Fibroblast of pulmonary artery (primary cell): ENCODE results near the gene NPTX1.

Experiments used
- DNase-seq: peaks from one replicate; pipeline ENCODE4 v3.0.0-alpha.2; 2010; ENCODE audit warnings: low read depth
- H3K4me3 ChIP-seq: replicated peaks from 2 replicates; pipeline ENCODE4 v1.5.1; 2011; ENCODE audit warnings: low read depth, mild to moderate bottlenecking, control low read depth, low read length, moderate library complexity
- TF ChIP-seq, protein P1 (sequence below): IDR thresholded peaks from 2 replicates; pipeline ENCODE4 v1.5.1; 2011; ENCODE audit warnings: mild to moderate bottlenecking, control low read depth, low read length, inconsistent platforms; ENCODE audit errors: missing control alignments

Gene NPTX1

DNA sequence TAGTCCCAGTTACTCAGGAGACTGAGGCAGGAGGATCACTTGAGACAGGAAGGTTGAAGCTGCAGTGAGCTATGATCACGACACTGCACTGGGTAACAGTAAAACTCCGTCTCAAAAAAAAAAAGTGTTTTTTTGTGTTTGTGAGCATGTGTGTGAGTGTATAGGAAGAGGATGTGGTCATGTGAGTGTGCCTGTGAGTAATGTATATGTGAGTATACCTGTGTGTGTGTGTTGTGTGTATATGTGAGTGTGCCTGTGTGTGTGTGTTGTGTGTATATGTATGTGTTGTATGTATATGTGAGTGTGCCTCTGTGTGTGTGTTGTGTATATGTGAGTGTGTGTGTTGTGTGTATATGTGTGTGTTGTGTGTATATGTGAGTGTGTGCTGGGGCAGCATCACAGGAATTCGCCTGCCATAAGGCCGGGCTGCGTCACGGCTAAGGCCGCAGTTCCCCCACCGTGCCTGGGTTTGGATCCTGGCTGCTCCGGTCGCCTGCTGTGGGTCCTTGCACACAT lies 21.4 kb upstream of the NPTX1 start:
- no peak for DNase-seq
- H3K4me3 ChIP-seq = no peak overlapping the region

DNA sequence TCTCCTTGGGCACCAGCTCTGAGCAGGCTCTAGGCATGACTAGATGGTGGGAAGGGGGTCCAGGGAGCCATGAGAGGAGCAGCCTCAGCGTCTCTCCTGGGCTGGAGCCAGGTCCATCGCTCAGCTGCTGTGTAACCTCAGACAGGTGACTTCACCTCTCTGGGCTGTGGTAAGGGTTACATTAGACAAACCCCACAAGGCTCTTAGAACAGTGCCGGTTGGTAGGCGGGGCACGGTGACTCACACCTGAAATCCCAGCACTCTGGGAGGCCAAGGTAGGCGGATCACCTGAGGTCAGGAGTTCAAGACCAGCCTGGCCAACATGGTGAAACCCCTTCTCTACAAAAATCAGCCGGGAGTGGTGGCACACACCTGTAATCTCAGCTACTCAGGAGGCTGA lies 18.1 kb upstream of the NPTX1 start:
- TF ChIP-seq, protein P1, sequence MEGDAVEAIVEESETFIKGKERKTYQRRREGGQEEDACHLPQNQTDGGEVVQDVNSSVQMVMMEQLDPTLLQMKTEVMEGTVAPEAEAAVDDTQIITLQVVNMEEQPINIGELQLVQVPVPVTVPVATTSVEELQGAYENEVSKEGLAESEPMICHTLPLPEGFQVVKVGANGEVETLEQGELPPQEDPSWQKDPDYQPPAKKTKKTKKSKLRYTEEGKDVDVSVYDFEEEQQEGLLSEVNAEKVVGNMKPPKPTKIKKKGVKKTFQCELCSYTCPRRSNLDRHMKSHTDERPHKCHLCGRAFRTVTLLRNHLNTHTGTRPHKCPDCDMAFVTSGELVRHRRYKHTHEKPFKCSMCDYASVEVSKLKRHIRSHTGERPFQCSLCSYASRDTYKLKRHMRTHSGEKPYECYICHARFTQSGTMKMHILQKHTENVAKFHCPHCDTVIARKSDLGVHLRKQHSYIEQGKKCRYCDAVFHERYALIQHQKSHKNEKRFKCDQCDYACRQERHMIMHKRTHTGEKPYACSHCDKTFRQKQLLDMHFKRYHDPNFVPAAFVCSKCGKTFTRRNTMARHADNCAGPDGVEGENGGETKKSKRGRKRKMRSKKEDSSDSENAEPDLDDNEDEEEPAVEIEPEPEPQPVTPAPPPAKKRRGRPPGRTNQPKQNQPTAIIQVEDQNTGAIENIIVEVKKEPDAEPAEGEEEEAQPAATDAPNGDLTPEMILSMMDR = no peak
- no peak overlapping the region for H3K4me3 ChIP-seq
- DNase-seq = no peak

More for the DNA sequence above, 21.4 kb upstream of the NPTX1 start:
- TF ChIP-seq, protein P1 = no peak

DNA sequence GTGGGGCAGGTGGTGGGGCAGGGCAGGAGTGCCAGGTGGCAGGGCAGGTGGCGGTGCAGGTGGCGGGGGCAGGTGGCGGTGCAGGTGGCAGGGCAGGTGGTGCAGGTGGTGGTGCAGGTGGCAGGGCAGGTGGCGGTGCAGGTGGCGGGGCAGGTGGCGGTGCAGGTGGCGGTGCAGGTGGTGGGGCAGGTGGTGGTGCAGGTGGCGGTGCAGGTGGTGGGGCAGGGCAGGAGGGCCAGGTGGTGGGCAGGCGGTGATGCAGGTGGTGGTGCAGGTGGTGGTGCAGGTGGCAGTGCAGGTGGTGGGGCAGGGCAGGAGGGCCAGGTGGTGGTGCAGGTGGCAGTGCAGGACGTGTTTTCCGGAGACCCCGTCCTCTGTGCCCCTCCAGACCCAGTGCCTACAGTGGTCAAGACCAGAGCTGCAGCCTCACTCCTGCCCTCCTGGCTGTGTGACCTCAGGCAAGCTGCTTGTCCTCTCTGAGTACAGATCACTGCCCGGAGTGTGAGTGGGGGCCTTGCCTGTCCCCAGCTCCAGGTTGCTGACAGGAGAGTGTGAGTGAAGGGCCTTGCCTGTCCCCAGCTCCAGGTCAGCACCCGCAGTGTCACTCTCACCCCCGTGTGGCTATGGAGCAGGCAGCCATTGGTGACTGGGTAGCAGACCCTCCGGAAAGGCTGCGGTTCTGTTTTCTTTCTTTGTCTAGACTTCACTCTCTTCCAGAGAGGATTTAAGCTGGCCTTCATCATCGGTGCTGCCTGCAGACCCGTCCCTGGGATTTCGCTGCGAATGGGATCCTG lies 16.1 kb upstream of the NPTX1 start:
- TF ChIP-seq, protein P1 = no peak
- no peak for DNase-seq
- H3K4me3 ChIP-seq = no peak overlapping the region

DNA sequence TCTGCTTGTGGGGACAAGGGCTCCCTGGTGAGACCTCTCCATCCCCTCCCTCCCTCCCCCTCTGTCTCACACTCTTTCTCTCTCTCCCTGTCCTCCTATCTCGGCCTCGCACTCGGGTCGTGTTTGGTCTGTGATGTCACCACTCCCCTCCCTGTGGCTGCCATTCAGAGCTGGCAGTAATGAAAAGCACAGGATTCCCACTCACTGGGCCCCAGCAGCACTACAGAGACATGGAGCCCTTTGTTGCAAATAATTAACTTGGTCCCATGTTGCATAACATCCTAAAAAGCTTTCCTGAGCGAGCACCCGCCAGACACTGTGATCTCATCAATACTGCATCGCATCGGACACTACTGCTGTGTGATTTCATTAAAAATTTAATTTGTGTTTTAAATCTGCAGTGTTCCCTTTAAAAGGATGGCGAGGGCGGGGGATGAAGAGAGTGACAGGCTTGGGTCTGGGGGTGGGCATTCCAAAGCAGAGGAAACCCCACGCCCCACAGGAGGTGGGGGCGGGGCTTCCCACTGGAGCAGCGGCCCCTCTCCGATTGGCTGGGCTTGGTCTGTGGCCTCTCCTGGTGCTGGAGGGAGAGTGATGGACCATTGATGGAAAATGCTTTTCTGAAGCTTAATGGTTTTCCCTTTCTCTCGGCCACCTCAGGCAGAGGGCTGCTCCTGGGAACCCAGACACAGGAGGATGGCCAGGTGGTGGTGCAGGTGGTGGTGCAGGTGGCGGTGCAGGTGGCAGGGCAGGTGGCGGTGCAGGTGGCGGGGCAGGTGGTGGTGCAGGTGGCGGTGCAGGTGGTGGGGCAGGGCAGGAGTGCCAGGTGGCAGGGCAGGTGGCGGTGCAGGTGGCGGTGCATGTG lies 15.3 kb upstream of the NPTX1 start:
- DNase-seq = no peak
- H3K4me3 ChIP-seq = no peak overlapping the region
- TF ChIP-seq, protein P1 = no peak

GRCh38 chr17:80487511-80487910 lies 11.1 kb upstream of the NPTX1 start:
- no peak overlapping the region for H3K4me3 ChIP-seq
- DNase-seq = no peak
- TF ChIP-seq, protein P1 = no peak

DNA sequence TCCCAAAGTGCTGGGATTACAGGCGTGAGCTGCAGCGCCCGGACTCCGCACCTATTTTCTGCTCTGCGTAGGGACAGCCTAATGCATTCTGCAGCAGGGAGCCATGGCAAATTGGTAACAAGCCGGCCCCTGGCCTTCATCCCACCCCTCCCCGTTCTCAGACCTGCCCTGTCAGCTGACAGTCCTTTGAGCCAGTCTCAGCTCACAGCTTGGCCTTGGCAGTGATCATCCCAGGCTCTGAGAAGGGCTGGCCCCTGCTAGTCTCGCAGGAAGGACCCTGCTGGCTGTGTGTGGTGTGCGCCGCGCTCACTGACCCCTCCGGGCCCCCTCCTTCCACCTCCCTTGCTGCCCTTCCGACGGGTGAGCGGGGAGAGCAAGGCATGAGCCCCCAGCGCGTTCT lies 10.3 kb upstream of the NPTX1 start:
- no peak overlapping the region for H3K4me3 ChIP-seq
- DNase-seq = no peak
- TF ChIP-seq, protein P1 = no peak
